Measurements from ENCODE around the gene FUCA1. TPM values are rescaled to one million over a fixed set of nuclear protein-coding genes. Genes with fewer than 3 reads are reported as not detected.

Gene FUCA1
- polyA plus RNA-seq, 1 donor from 2014 or later: 38.5 TPM

- H3K9ac ChIP-seq (ENCODE audit: low read length): no peak overlapping the region
- H3K9me2 ChIP-seq (ENCODE audit: insufficient read depth, low read length): no peaks in the 10 kb centered on the region
- H3F3A ChIP-seq (ENCODE audit: insufficient read depth, low read length, poor library complexity, severe bottlenecking): no peaks in the 10 kb centered on the region
- H4K20me1 ChIP-seq (ENCODE audit: insufficient read depth): no peaks in the 10 kb centered on the region
- H3K36me3 ChIP-seq (ENCODE audit: insufficient read depth, low read length): no peaks in the 10 kb centered on the region
- H3K4me3 ChIP-seq (ENCODE audit: low read length): no peak overlapping the region
- no peaks in the 10 kb centered on the region for H3K79me2 ChIP-seq (replicated peaks; ENCODE audit: insufficient read depth, low read length)
- H2AFZ ChIP-seq (ENCODE audit: low read depth, low read length): no peak overlapping the region
- peaks cover 5% of the 10 kb centered on the region for H3K27me3 ChIP-seq (ENCODE audit: insufficient read depth, low read depth, low read length)
- TF ChIP-seq TAF1 (IDR thresholded peaks at IDR 0.05; ENCODE audit: low read depth) (no peak), EP300 (conservative IDR thresholded peaks at IDR 0.05; ENCODE audit: poor library complexity, severe bottlenecking) (no peak), EZH2 (IDR thresholded peaks at IDR 0.05; ENCODE audit: borderline replicate concordance, insufficient read depth, low read length, poor library complexity, severe bottlenecking) (no peak), RAD21 (conservative IDR thresholded peaks at IDR 0.05) (no peak), POLR2AphosphoS5 (IDR thresholded peaks at IDR 0.05) (no peak), MXI1 (conservative IDR thresholded peaks at IDR 0.05; ENCODE audit: poor library complexity, severe bottlenecking) (no peak), SMC3 (conservative IDR thresholded peaks at IDR 0.05; ENCODE audit: poor library complexity) (no peak)
- TF ChIP-seq, protein P1, sequence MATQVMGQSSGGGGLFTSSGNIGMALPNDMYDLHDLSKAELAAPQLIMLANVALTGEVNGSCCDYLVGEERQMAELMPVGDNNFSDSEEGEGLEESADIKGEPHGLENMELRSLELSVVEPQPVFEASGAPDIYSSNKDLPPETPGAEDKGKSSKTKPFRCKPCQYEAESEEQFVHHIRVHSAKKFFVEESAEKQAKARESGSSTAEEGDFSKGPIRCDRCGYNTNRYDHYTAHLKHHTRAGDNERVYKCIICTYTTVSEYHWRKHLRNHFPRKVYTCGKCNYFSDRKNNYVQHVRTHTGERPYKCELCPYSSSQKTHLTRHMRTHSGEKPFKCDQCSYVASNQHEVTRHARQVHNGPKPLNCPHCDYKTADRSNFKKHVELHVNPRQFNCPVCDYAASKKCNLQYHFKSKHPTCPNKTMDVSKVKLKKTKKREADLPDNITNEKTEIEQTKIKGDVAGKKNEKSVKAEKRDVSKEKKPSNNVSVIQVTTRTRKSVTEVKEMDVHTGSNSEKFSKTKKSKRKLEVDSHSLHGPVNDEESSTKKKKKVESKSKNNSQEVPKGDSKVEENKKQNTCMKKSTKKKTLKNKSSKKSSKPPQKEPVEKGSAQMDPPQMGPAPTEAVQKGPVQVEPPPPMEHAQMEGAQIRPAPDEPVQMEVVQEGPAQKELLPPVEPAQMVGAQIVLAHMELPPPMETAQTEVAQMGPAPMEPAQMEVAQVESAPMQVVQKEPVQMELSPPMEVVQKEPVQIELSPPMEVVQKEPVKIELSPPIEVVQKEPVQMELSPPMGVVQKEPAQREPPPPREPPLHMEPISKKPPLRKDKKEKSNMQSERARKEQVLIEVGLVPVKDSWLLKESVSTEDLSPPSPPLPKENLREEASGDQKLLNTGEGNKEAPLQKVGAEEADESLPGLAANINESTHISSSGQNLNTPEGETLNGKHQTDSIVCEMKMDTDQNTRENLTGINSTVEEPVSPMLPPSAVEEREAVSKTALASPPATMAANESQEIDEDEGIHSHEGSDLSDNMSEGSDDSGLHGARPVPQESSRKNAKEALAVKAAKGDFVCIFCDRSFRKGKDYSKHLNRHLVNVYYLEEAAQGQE (IDR thresholded peaks at IDR 0.05; ENCODE audit: borderline replicate concordance): no peak
- TF ChIP-seq, protein P2, sequence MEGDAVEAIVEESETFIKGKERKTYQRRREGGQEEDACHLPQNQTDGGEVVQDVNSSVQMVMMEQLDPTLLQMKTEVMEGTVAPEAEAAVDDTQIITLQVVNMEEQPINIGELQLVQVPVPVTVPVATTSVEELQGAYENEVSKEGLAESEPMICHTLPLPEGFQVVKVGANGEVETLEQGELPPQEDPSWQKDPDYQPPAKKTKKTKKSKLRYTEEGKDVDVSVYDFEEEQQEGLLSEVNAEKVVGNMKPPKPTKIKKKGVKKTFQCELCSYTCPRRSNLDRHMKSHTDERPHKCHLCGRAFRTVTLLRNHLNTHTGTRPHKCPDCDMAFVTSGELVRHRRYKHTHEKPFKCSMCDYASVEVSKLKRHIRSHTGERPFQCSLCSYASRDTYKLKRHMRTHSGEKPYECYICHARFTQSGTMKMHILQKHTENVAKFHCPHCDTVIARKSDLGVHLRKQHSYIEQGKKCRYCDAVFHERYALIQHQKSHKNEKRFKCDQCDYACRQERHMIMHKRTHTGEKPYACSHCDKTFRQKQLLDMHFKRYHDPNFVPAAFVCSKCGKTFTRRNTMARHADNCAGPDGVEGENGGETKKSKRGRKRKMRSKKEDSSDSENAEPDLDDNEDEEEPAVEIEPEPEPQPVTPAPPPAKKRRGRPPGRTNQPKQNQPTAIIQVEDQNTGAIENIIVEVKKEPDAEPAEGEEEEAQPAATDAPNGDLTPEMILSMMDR (IDR thresholded peaks at IDR 0.05; ENCODE audit: poor library complexity, severe bottlenecking): no peak
- H3K27ac ChIP-seq (ENCODE audit: low read length): no peak overlapping the region
- no peaks in the 10 kb centered on the region for H3K9me3 ChIP-seq (ENCODE audit: low read length)
- no peak overlapping the region for H3K4me2 ChIP-seq (ENCODE audit: low read length)
Observed at GRCh38 chr1:23896491-23896890, 28.4 kb upstream of the FUCA1 start.

DNA sequence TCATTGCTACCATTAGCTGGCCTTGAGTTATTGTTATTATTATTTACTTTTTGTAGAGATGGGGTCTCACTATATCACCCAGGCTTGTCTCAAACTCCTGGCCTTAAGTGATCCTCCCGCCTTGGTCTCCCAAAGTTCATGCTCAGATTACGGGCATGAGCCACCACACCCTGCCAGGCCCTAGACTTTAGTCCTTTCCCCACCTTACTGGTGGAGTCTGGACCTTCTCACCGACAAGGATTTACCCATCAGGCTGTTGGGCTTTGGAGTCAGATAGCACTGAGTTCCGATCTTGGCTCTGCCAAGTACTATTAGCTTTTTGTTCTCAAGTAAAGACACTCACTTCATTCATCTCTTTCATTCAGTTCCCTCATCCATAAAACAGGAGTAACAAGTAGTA lies 27.9 kb upstream of the FUCA1 start:
- H3K36me3 ChIP-seq (ENCODE audit: insufficient read depth, low read length): no peaks in the 10 kb centered on the region
- H3K9me2 ChIP-seq (ENCODE audit: insufficient read depth, low read length): no peaks in the 10 kb centered on the region

More for the DNA sequence above, 27.9 kb upstream of the FUCA1 start:
- no peak overlapping the region for H3K27ac ChIP-seq (ENCODE audit: low read length)
- H3K9me3 ChIP-seq (ENCODE audit: low read length): no peaks in the 10 kb centered on the region
- TF ChIP-seq RAD21 (conservative IDR thresholded peaks at IDR 0.05) (no peak), POLR2AphosphoS5 (IDR thresholded peaks at IDR 0.05) (no peak), MXI1 (conservative IDR thresholded peaks at IDR 0.05; ENCODE audit: poor library complexity, severe bottlenecking) (no peak), EP300 (conservative IDR thresholded peaks at IDR 0.05; ENCODE audit: poor library complexity, severe bottlenecking) (no peak), EZH2 (IDR thresholded peaks at IDR 0.05; ENCODE audit: borderline replicate concordance, insufficient read depth, low read length, poor library complexity, severe bottlenecking) (no peak), TAF1 (IDR thresholded peaks at IDR 0.05; ENCODE audit: low read depth) (no peak), SMC3 (conservative IDR thresholded peaks at IDR 0.05; ENCODE audit: poor library complexity) (no peak)
- TF ChIP-seq, protein P2 (IDR thresholded peaks at IDR 0.05; ENCODE audit: poor library complexity, severe bottlenecking): no peak
- TF ChIP-seq, protein P1 (IDR thresholded peaks at IDR 0.05; ENCODE audit: borderline replicate concordance): no peak
- peaks cover 4% of the 10 kb centered on the region for H3K27me3 ChIP-seq (ENCODE audit: insufficient read depth, low read depth, low read length)
- no peaks in the 10 kb centered on the region for H3F3A ChIP-seq (ENCODE audit: insufficient read depth, low read length, poor library complexity, severe bottlenecking)
- no peaks in the 10 kb centered on the region for H4K20me1 ChIP-seq (ENCODE audit: insufficient read depth)
- no peaks in the 10 kb centered on the region for H3K79me2 ChIP-seq (replicated peaks; ENCODE audit: insufficient read depth, low read length)
- H2AFZ ChIP-seq (ENCODE audit: low read depth, low read length): no peak overlapping the region
- no peak overlapping the region for H3K9ac ChIP-seq (ENCODE audit: low read length)
- no peak overlapping the region for H3K4me2 ChIP-seq (ENCODE audit: low read length)
- no peak overlapping the region for H3K4me3 ChIP-seq (ENCODE audit: low read length)
